Urothelium cell line (cell line): ENCODE data around the gene KCNE3.

Experiments
- DNase-seq: peaks from one replicate; pipeline ENCODE4 v3.0.0; 2011; ENCODE audit warnings: low spot score, mixed read lengths
- FAIRE-seq: peaks from 2 replicates; lab custom pipeline; 2011; peaks lifted over from hg19 to GRCh38; lab: Jason Lieb, UNC

Gene KCNE3

GRCh38 chr11:74466916-74467885 is at the start of gene KCNE3:
KCNE3 (minus strand) TSS chr11:74467549; CDS start chr11:74457563, 9,986 bp downstream.
- no peak for FAIRE-seq
- DNase-seq, result no peak

- FAIRE-seq (no peak), DNase-seq (no peak)
Observed at GRCh38 chr11:74507582-74507981, 40.2 kb upstream of the KCNE3 start.

- FAIRE-seq (no peak), DNase-seq (no peak)
Observed at GRCh38 chr11:74506823-74507222, 39.5 kb upstream of the KCNE3 start.

GRCh38 chr11:74505911-74506310 is 38.6 kb upstream of the KCNE3 start:
- no peak for FAIRE-seq
- DNase-seq, result no peak

GRCh38 chr11:74504100-74504691 is 36.8 kb upstream of the KCNE3 start:
- no peak for DNase-seq
- no peak for FAIRE-seq

GRCh38 chr11:74494916-74495315 is 27.6 kb upstream of the KCNE3 start:
- FAIRE-seq (no peak), DNase-seq (no peak)

- FAIRE-seq, result no peak
Observed at GRCh38 chr11:74493791-74494630, 26.7 kb upstream of the KCNE3 start.

GRCh38 chr11:74492974-74493790 is 25.8 kb upstream of the KCNE3 start, which contains the start of gene LIPT2:
LIPT2 (minus strand) TSS chr11:74493724; CDS start chr11:74493703, 21 bp downstream.
- DNase-seq (peak; percentile 96), FAIRE-seq (no peak)

More at GRCh38 chr11:74493791-74494630, 26.7 kb upstream of the KCNE3 start:
- peak; percentile 65 for DNase-seq

GRCh38 chr11:74492084-74492483 is 24.7 kb upstream of the KCNE3 start:
- DNase-seq, result no peak
- FAIRE-seq, result no peak

- no peak for DNase-seq
- no peak for FAIRE-seq
Observed at GRCh38 chr11:74490941-74491340, 23.6 kb upstream of the KCNE3 start.

- no peak for DNase-seq
- FAIRE-seq, result no peak
Observed at GRCh38 chr11:74487875-74488274, 20.5 kb upstream of the KCNE3 start.

GRCh38 chr11:74485868-74486267 is 18.5 kb upstream of the KCNE3 start:
- FAIRE-seq (no peak), DNase-seq (no peak)

GRCh38 chr11:74480688-74481417 is 13.5 kb upstream of the KCNE3 start:
- FAIRE-seq (no peak), DNase-seq (no peak)

GRCh38 chr11:74479732-74480123 is 12.4 kb upstream of the KCNE3 start:
- DNase-seq, result no peak
- no peak for FAIRE-seq

GRCh38 chr11:74478877-74479731 is 11.8 kb upstream of the KCNE3 start:
- DNase-seq, result no peak
- no peak for FAIRE-seq

GRCh38 chr11:74476536-74476935 is 9.2 kb upstream of the KCNE3 start:
- FAIRE-seq (no peak), DNase-seq (no peak)

- no peak for DNase-seq
- FAIRE-seq, result no peak
Observed at GRCh38 chr11:74474316-74474715, 7.0 kb upstream of the KCNE3 start.

- DNase-seq, result no peak
- FAIRE-seq, result no peak
Observed at GRCh38 chr11:74473382-74474173, 6.2 kb upstream of the KCNE3 start.
